GM20000 (cell line): ENCODE results near the gene ART1.

Source experiments
- DNase-seq: peaks from one replicate; pipeline ENCODE4 v3.0.0; 2012; ENCODE audit warnings: low spot score
- TF ChIP-seq, protein P1 (sequence below): IDR thresholded peaks from 2 replicates; pipeline ENCODE4 v1.5.1; 2012; ENCODE audit warnings: mild to moderate bottlenecking, control low read depth; ENCODE audit errors: extremely low read depth, missing control alignments

Gene ART1

DNA sequence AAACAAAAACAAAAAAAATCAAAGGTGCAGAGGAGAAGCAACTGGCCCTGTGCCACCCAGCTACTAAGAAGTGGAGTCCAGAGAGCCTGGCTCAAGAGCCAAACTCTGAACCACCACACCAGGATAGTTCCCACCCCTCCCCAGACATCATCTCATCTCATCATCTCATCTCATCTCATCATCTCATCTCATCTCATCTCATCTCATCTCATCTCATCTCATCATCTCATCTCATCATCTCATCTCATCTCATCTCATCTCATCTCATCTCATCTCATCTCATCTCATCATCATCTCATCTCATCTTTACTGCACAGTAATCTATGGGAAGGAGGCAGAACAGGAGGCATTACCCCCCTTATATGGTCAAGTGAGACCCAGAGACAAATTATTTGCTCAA is 17.9 kb downstream of the ART1 start:
- no peak for DNase-seq
- TF ChIP-seq, protein P1, sequence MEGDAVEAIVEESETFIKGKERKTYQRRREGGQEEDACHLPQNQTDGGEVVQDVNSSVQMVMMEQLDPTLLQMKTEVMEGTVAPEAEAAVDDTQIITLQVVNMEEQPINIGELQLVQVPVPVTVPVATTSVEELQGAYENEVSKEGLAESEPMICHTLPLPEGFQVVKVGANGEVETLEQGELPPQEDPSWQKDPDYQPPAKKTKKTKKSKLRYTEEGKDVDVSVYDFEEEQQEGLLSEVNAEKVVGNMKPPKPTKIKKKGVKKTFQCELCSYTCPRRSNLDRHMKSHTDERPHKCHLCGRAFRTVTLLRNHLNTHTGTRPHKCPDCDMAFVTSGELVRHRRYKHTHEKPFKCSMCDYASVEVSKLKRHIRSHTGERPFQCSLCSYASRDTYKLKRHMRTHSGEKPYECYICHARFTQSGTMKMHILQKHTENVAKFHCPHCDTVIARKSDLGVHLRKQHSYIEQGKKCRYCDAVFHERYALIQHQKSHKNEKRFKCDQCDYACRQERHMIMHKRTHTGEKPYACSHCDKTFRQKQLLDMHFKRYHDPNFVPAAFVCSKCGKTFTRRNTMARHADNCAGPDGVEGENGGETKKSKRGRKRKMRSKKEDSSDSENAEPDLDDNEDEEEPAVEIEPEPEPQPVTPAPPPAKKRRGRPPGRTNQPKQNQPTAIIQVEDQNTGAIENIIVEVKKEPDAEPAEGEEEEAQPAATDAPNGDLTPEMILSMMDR = no peak

DNA sequence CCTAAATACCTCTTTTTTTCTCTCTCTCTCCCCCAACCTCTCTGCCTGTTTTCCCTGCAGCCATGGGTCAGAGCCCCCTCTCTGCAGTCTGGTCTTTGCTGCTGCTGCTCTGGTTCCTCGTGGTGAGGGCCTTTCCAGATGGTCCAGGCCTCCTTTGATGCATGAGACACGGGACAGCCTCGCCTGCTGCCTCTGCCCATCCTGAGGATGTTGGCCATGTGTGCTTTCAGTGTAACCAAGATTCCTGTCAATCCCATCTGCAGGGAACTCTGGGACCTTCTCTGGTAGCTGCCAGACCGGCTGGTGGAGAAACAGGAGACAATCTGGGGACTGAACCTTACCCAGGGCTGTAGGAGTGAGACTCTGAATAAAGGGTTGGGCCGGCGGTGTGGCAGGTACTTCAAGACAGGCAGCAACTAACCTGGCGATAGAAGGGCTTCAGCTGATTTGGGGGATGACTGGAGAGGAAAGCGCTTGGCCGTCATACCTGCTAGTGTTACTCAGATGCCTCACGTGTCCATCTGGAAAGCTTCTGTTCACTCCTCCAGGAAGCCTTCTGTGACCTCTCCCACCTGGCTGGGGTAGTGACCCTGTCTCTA is 19.2 kb downstream of the ART1 start:
- no peak for DNase-seq
- TF ChIP-seq, protein P1 = no peak

DNA sequence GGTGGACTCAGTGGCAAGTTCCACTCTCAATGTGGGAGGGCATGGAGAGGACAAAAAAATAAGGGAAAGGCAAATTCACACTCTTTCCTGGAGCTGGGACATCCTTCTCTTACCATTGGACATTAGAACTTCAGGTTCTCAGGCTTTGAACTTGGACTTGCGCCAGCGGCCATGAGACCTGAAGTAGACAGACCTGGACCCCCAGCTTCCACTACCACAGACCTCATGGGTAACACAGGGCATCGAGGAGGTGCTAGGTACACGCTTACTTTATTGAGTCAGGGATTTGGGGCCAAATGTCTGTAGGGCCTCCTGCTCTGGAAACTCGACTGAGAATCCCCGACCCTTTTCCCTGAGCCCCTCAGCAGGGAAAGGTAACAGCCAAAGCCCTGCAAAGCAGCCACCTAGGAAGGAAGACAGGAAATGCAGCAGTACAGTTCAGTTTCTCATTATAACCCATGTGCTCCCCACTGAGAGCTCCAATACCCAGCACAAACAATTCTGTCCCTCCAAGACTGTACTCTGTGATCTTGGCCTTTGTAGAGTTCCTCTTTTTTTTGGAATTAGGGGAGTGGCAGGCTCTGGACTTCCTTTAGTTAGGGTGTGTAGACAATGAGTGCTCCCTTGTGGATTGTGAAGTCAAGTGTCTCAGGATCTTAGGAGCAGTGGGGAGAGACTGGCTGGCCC is 20.6 kb downstream of the ART1 start:
- TF ChIP-seq, protein P1 = no peak
- no peak for DNase-seq

DNA sequence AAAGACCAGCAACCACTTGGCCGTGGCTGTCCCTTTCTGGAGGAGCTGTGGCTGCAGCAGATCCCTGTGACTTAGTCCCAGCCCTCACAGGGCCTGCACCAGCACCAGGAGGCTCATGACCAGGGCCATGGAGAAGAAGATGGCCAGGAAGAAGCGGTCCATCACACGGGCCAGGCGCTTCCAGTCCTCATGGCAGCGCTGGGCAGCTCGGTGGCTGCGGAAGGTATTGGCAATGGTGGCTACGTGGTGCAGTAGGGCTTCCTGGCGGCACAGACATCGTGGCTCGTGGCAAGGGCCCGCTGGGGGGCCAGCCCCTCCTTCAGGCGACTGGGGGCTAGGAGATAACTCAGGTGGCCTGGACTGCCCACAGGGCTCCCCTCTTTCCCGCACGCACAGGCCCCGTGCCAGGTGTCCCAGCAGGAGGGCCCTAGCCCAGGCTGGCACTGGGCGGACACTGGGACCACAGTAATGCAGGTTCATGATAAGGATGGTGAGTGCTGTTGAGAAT is 21.1 kb downstream of the ART1 start:
- no peak for DNase-seq
- TF ChIP-seq, protein P1 = no peak

DNA sequence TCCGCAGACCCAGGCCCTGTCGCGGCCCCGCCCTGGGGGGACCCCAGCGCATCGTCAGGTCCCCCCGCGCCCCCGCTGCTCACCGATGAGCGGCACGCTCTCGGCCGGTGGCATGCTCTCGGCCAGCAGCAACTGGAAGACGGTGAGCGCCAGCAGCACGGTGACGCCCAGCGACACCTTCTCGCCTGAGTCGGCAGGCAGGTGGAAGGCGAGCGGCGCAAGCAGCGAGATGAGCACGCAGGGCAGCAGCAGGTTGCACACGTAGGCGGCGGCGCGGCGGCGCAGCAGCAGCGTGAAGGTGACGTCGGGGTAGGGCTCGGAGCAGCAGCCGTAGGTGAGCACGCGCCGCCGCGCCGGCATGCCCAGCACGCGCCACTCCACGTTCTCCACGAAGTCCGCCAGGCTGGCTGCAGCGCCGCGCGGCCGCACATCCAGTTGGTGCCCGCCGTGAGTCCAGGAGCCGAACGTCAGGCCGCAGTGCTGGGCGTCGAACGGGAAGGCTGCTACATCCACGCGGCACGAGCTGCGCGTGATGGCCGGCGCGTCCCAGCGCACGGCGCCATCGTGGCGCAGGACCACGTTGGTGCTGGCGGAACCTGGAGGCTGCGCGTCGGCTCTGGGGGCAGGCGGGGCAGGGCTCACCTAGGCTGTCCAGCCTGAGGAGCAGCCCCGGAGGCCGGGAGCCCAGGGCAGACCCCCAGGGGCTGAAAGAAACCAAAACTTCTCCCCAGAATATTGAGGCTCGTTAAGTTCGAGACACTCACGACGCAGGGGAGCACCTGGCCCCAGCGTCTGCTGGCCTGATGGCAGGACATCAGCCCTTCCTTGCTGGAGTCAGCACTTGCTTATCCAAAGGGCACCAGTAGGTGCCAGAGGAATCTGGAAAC is 22.5 kb downstream of the ART1 start:
- peak; percentile 25 for DNase-seq
- TF ChIP-seq, protein P1 = no peak

DNA sequence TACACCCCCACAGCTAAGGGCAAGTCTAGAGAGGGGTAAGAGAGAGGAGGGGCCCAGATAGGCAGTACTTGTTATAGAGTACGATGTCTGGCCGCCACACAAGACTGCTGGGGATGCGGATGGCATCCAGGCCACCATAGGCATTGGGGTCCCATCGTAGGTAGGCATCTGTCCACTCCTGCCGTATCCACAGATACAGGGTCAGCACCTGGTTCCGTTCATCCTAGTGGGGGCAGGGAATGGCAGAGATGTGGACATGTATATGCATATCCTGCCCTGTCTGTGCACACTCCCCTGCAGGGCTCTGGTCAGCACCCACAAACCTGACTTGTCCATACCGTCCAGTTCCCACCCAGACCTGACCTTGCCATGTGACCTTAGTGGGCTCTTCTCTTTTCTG is 24.2 kb downstream of the ART1 start:
- TF ChIP-seq, protein P1 = no peak
- DNase-seq = peak; percentile 9
